ENCODE measurements around the gene ADAM12. TPM values are rescaled to one million over a fixed set of nuclear protein-coding genes. Genes with fewer than 3 reads are reported as not detected.

ADAM12 gene, protein sequence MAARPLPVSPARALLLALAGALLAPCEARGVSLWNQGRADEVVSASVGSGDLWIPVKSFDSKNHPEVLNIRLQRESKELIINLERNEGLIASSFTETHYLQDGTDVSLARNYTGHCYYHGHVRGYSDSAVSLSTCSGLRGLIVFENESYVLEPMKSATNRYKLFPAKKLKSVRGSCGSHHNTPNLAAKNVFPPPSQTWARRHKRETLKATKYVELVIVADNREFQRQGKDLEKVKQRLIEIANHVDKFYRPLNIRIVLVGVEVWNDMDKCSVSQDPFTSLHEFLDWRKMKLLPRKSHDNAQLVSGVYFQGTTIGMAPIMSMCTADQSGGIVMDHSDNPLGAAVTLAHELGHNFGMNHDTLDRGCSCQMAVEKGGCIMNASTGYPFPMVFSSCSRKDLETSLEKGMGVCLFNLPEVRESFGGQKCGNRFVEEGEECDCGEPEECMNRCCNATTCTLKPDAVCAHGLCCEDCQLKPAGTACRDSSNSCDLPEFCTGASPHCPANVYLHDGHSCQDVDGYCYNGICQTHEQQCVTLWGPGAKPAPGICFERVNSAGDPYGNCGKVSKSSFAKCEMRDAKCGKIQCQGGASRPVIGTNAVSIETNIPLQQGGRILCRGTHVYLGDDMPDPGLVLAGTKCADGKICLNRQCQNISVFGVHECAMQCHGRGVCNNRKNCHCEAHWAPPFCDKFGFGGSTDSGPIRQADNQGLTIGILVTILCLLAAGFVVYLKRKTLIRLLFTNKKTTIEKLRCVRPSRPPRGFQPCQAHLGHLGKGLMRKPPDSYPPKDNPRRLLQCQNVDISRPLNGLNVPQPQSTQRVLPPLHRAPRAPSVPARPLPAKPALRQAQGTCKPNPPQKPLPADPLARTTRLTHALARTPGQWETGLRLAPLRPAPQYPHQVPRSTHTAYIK
- 3.4 TPM for total RNA-seq

DNA sequence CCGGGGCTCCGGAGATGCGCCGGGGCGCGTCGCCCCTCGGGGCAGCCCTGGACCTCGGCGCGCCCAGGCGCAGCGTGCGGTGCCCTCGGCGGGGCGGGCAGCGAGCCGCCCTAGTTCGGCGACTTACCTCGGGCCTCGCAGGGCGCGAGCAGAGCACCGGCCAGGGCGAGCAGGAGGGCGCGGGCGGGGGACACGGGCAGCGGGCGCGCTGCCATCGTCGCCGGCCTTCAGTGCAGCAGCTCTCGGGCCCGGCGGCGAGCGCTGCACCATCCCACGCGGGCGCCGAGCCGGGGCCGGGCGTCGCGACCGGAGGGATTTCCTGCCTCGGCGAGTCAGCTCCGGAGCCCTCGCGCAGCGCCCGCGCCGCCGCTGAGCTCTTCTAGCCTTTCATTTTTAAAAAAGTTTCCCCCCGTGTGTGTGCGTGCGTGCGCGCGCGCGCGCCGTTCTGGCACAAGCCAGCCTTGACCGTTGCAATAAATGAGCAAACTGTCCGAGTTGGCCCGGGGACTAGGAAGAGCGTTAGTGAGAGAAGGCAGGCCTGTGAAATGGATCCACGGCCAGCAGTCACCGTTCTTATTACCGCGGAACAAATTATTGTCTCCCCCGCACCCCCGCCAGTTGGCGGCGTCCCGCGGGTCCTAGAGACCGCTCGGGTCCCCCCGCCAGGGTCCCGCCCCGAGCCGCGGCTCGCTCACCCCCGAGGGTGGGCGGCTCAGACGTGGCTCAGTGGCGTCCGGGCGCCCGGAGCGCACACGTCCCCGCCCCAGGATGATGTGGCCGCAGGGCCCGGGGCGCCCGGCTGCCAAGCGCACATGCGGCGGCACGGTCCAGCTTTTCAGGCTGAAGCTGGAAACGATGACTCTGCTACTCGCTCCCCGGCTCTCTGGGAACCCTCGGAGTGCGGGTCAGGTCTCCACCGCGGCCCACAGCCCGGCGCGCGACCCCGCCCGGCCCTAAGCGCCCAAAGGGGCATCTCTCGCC lies at the start of gene ADAM12:
TSS of gene ADAM12 (minus strand) at position 547 of the 981 bp plus-strand sequence. CDS start at position 215, 332 bp downstream.

Small RNAs within 50 kb of the gene (small RNA-seq; reads per million reads assigned to genes)
- gene RNA5SP328 (ENCODE audit: low replicate concordance), result not detected

All from parietal lobe (tissue), 2 donors.